Activated effector memory CD4-positive, alpha-beta T cell treated with anti-CD3 and anti-CD28 coated beads, Interleukin-2, amount 50 U/mL, for 16 hours (primary cell): ENCODE data around the gene ALDH1A3.
A peak's percentile ranks its signal among the peaks of the same experiment; 100 is the strongest.

Source experiments
- DNase-seq: peaks from one replicate; pipeline ENCODE4 v3.0.0-alpha.2; 2020

ALDH1A3 gene

GRCh38 chr15:100859970-100860828 lies 19.4 kb upstream of the ALDH1A3 start:
- no peak for DNase-seq

DNA sequence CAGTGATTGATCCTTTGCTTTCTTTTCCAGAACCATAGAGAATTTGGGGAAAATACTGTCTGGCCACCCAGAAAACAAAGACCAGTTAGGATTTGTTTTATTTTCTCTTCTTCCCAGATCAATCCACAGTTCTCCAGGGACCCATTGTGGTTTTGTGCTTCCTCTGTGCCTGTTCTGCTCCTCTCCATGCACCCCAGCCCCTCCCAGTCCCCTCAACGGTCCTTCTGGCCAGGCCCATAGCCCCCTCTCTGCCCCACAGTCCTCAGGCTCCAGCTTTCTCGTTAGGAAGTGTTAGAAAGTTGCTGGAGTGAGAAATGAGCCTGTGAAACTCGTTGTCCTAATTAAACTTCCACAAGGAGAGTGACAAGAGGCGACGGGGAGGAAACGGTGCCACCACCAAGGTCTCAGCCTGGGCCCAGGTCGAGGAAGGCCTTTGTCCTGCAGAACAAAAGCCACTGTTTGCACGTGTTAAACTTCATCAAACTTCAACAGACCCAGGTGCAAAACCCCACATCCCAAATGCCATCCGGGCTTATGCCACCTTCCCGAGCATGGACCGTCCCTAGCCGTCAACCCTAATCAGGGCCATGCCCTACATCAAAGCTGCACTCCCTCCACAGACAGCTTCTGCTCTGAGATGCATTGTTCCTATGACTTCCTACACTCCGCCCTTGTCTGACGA lies 18.7 kb upstream of the ALDH1A3 start:
- no peak for DNase-seq

DNA sequence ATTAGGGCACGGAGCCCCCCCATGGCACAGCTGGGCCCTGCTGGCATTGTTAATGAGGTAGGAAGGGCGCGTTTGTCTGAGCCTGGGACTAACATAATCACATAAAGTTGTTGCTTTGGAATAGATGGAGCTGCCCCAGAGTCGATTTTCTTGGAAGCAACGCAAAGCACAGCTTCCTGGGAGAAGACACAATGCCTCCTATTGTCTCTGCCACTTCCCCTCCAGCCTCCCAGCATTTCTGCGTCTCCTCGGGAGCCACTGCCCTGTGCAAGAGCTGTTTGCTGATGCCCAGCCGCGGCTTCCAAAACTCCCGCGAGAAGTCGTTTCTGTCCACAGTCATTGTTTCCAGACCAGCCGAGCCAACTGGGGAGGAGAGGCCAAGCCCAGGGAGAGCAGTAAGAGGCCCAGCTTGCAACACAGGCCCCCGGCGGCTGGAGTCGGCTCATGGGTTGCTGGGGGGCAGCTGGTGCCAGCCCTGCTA lies 18.1 kb upstream of the ALDH1A3 start:
- no peak for DNase-seq

- DNase-seq, result no peak
These were observed 17.5 kb upstream of the ALDH1A3 start for GRCh38 chr15:100862162-100862561.

DNA sequence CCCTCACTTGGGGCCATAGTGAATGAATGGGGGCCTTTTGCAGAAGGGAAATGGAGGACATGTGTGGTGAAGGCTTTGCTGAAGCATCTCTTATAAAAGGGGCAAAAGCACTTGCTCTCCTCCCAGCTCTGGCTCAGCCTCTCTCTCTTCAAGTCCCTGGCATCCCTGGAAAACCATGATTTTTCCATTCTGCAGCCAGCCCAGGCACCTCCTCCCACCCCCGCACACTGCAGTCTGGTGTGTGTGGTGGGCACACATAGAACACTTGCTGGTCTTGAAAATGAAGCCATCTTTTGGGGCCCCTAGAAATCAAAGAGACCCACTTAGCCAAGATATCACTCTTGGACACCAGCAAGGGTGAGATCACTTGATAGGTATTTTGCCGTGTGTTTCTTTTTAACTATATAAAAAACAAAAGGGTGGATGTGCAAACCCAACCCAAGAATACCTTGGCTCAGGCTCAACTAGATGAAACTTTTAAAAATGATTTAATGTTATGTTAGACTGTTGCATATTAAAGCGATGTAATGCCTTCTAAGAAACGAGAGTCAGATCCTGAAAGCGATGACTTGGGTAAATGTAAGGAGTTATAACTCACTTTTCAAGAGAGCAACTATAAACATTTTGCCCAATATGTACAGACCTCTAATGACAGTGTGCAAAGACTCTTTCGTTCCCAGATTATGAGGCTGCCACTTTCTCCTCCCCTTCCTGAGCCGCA lies 16.4 kb upstream of the ALDH1A3 start:
- DNase-seq, result no peak

DNA sequence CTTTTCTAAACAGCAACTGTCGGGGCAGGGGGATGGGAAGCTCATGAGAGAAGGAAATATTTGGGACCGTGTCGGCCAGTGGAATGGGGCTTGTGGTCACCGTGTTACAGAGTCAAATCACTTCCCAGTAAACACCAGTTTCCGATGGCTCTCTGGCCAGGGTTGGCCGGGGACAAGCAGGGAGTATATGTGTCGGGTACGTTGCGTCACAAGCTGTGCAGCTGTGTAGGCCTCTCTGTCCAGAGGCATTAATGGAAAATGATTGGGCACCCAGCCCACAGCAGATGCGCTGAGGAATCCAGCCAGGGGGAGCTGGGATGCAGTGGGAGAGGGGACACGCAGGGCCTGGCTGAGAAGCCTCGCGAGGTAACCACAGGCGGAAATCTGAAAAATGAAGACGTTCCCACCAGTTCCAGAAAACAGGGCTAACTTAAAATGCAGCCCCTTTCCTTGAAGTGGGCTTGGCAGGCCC lies 15.8 kb upstream of the ALDH1A3 start:
- DNase-seq, result no peak

GRCh38 chr15:100866386-100867330 lies 13.0 kb upstream of the ALDH1A3 start:
- DNase-seq, result no peak

- DNase-seq, result no peak
These were observed 12.2 kb upstream of the ALDH1A3 start for GRCh38 chr15:100867433-100867832.

- no peak for DNase-seq
These were observed 10.3 kb upstream of the ALDH1A3 start for GRCh38 chr15:100869151-100869999.

DNA sequence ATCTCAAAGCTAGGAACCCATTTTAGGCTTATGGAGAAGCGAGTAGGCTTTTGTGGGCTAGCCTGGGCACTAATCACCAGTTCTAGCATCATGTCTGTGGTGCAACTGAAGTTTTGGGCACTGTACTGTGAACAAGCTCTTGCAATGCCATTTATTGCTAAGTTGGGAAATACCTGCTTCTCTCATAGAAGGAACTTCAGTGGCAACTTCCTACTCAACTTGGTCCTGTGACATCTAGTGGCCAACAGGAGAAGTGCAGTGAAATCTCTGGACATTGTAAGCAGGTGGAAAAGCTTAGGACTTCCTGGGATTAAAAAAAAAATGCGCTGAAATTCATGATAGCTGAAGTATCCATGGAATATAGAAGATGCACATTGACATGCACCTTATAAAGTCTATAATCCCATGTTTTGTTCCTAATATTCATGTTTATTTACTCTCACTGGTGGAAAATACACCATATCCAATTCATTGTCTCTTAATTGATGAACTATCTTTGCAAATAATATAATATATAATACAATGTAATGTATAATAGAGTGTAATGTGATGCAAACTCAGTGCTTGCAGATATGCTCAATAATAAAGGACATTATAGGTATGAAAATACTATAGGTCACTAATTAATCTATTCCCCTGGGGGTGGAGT lies 6.5 kb upstream of the ALDH1A3 start:
- peak; percentile 72 for DNase-seq

GRCh38 chr15:100875495-100875894 lies 4.1 kb upstream of the ALDH1A3 start:
- no peak for DNase-seq

GRCh38 chr15:100875976-100876375 lies 3.7 kb upstream of the ALDH1A3 start:
- DNase-seq, result no peak

DNA sequence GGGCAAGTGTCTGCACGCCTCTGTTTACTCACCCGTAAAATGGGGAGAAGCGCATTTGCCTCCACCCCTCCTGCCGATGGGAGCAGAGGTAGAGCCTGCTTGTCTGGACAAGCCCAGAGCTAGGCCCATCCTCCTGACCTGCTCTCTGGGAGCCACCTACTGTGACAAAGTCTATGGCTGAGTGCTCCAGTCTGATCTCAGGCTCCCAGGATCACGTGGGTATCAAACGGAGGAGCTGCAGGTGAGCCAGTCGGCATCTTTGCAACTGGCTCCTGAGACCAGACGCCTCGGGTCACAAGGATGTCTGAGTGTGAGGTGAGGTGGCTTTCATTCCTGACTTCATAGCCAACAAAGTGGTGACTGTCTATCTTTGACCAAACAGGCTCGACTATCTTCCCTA lies 2.1 kb upstream of the ALDH1A3 start:
- no peak for DNase-seq

- DNase-seq, result no peak
These were observed 1.5 kb upstream of the ALDH1A3 start for GRCh38 chr15:100878130-100878529.

DNA sequence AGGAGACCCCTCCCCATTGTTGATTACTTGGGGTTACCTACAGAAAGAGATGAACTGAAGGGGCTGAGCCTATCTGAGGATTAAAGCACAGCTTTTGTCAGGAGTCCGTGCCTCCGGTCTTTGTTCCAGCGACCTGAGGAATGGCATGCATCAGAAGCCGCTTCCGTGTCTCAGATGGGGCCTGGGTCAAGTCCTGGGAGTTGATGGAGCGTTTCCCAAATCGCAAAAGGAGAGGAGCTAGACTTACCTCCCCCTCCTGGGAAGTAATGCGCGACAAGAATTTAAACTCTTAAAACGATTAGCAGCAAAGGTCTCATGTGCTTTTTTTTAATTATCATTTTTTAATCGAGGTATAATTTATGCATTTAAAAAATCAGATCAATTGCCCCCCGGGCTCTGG lies 983 bp upstream of the ALDH1A3 start:
- DNase-seq, result no peak

DNA sequence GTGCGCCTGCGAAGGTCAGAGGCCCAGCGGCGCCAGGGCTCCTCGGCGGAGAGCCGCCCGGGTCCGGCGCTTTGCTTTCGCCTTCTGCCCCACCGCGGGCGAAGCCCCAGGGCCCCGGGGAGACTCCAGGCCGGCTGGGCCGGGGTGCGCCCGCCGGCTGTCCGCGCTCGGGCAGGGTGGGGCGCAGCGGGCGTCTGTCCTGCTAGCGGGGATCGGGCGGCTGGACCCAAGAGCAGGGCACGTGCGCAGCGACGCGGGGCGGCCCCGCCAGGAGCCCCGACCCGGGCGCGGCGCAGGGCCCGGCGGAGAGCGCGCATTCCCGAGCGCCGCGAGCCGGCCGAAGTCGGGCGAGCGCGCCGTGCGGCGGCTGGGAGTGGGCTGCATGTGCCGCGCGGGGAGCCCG lies 569 bp upstream of the ALDH1A3 start:
- no peak for DNase-seq

DNA sequence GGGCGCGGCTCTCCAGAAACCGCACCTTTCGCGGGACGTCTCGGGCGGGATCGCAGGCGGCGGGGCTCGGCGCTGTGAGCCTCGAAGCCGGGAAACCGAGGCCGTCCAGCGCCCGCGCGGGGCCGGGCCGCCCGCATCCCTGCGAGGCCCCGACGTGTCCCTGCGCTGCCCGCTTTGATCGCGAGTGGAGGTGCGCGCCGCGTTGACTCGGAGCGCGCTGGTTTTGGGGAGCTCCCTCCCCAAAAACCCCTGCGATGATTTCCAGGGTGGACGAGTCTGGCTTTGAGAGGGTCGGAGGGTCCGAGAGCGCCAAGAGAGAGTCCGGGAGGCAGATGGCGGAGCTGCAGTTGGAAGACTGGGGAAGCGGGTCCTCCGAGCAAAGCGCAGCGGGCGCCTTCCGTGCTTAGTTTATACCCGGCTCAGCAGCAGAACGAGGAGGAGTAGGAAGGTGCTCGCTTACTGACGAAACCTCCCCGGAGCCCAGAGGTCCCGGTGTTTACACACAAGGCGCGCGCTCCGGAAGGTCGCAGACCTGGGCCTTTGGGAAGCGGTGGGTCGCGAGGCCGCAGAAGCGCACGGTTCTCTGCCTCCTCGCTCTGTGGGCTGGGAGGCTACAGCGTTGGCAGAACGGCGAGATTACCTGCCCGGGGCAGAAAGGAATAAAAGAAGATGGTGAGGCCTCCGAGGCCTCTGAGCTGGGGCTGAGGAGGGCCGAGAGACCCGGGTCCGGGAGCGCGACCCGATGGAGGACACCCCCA lies 687 bp downstream of the ALDH1A3 start:
- no peak for DNase-seq

GRCh38 chr15:100880897-100881242 lies 1.2 kb downstream of the ALDH1A3 start:
- DNase-seq, result no peak

DNA sequence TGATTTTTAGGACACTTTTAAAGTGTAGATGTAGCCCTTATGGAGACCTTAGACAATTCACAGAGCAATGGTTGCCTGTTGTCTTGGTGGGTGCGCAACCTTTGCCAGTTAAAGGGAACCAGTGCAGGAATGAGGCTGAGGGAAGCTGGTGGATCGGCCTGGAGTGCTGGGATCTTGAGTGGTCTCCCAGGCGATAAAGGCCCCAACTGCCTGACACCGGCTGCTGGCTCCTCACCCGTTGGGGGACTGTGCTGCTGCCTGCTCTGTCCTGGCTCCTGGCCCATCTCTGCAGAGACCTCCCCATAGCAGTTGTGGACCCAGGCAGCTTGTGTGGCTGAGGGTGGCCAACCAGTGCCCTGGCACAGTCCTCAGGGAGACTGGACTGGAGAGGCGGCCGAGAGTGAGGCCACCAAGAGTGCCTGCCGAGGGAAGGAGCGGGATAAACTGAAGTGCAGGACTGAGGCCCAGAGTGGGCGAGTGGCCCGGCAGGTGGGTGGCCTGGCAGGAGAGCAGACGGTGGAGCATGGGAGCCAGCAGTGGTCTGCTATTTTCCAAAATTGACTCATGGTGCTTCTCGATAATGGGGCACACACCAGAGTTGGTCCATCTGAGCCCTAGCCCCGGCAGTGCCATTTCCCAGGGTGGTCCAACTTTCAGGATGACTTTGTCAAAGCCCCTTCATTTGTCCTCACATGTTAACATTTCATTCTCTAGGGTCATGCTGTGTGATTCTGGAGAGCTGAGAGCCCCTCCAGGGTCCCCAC lies 2.1 kb downstream of the ALDH1A3 start:
- no peak for DNase-seq
